CD4-positive, alpha-beta T cell treated with Interleukin-10 for 1 hour (primary cell): ENCODE measurements around the gene SLC30A2.
"Not testable (repeated sequence)": the region's sequence is repeated elsewhere in the genome, so short reads cannot be mapped to it uniquely, and the experiment has no call there.

Experiments
- DNase-seq: peaks from one replicate; pipeline ENCODE4 v3.0.0-alpha.2; 2020

Gene SLC30A2

GRCh38 chr1:26045722-26046245 lies at the start of gene SLC30A2:
Gene SLC30A2, minus strand, starts transcription at chr1:26046118. Its CDS starts 222 bp downstream, at chr1:26045896.
- DNase-seq, result no peak

- DNase-seq, result no peak
Observed at GRCh38 chr1:26094677-26095383, 48.9 kb upstream of the SLC30A2 start.

- DNase-seq, result no peak
Observed at GRCh38 chr1:26094076-26094669, 48.3 kb upstream of the SLC30A2 start.

- not testable (repeated sequence) for DNase-seq
Observed at GRCh38 chr1:26093569-26093968, 47.7 kb upstream of the SLC30A2 start.

- no peak for DNase-seq
Observed at GRCh38 chr1:26092422-26092821, 46.5 kb upstream of the SLC30A2 start.

GRCh38 chr1:26090893-26091292 lies 45.0 kb upstream of the SLC30A2 start:
- DNase-seq, result no peak

GRCh38 chr1:26089125-26089524 lies 43.2 kb upstream of the SLC30A2 start:
- DNase-seq, result no peak

- no peak for DNase-seq
Observed at GRCh38 chr1:26084844-26085243, 38.9 kb upstream of the SLC30A2 start.

- no peak for DNase-seq
Observed at GRCh38 chr1:26084091-26084561, 38.2 kb upstream of the SLC30A2 start.

- DNase-seq, result no peak
Observed at GRCh38 chr1:26083208-26083607, 37.3 kb upstream of the SLC30A2 start.

GRCh38 chr1:26082020-26082350 lies 36.1 kb upstream of the SLC30A2 start:
- no peak for DNase-seq

- DNase-seq, result no peak
Observed at GRCh38 chr1:26081267-26082019, 35.5 kb upstream of the SLC30A2 start.

- DNase-seq, result no peak
Observed at GRCh38 chr1:26079960-26080814, 34.3 kb upstream of the SLC30A2 start.

- no peak for DNase-seq
Observed at GRCh38 chr1:26079178-26079563, 33.3 kb upstream of the SLC30A2 start.

- no peak for DNase-seq
Observed at GRCh38 chr1:26078286-26079177, 32.6 kb upstream of the SLC30A2 start.

GRCh38 chr1:26077524-26077923 lies 31.6 kb upstream of the SLC30A2 start:
- DNase-seq, result no peak

- DNase-seq, result no peak
Observed at GRCh38 chr1:26075421-26076144, 29.7 kb upstream of the SLC30A2 start.

GRCh38 chr1:26072305-26072704 lies 26.4 kb upstream of the SLC30A2 start:
- no peak for DNase-seq

- DNase-seq, result no peak
Observed at GRCh38 chr1:26070963-26071342, 25.0 kb upstream of the SLC30A2 start.

GRCh38 chr1:26070296-26070962 lies 24.5 kb upstream of the SLC30A2 start:
- no peak for DNase-seq

- DNase-seq, result no peak
Observed at GRCh38 chr1:26069941-26070295, 24.0 kb upstream of the SLC30A2 start.
